ENCODE results near the gene AMER3.

GRCh38 chr2:130769343-130769907 is 14.1 kb downstream of the AMER3 start:
- TF ChIP-seq POLR2A (IDR thresholded peaks at IDR 0.05; ENCODE audit: control extremely low read depth in 1 of 2, low read depth in 2 of 2, low read length in 2 of 2) (no peak), MAFK (IDR thresholded peaks at IDR 0.05; ENCODE audit: low read depth, low read length) (no peak), RFX5 (IDR thresholded peaks at IDR 0.05; ENCODE audit: borderline replicate concordance, low read depth, low read length) (no peak), EP300 (IDR thresholded peaks at IDR 0.05; ENCODE audit: borderline replicate concordance in 1 of 2, low read depth in 2 of 2, low read length in 2 of 2) (no peak), YY1 (IDR thresholded peaks at IDR 0.05; ENCODE audit: low read depth, low read length) (no peak), EGR1 (IDR thresholded peaks at IDR 0.05; ENCODE audit: borderline replicate concordance, low read depth, low read length) (no peak), TAF1 (IDR thresholded peaks at IDR 0.05; ENCODE audit: low read depth, low read length) (no peak), RXRA (IDR thresholded peaks at IDR 0.05; ENCODE audit: insufficient read depth, low read depth, low read length) (no peak), NANOG (IDR thresholded peaks at IDR 0.05; ENCODE audit: insufficient read depth, low read depth, low read length, poor library complexity, severe bottlenecking) (no peak), CTCF (IDR thresholded peaks at IDR 0.05; ENCODE audit: control extremely low read depth in 1 of 3, insufficient read depth in 1 of 3, low read depth in 1 of 3, low read length in 3 of 3) (no peak), POLR2AphosphoS5 (IDR thresholded peaks at IDR 0.05; ENCODE audit: low read depth, low read length) (no peak), SP1 (IDR thresholded peaks at IDR 0.05; ENCODE audit: low read depth, low read length) (no peak), KDM5A (IDR thresholded peaks at IDR 0.05; ENCODE audit: low read length) (no peak)
- TF ChIP-seq, protein P1, sequence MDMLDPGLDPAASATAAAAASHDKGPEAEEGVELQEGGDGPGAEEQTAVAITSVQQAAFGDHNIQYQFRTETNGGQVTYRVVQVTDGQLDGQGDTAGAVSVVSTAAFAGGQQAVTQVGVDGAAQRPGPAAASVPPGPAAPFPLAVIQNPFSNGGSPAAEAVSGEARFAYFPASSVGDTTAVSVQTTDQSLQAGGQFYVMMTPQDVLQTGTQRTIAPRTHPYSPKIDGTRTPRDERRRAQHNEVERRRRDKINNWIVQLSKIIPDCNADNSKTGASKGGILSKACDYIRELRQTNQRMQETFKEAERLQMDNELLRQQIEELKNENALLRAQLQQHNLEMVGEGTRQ (IDR thresholded peaks at IDR 0.05; ENCODE audit: low read length) = no peak

Measured in H1 (cell line).